ENCODE data around the gene LCN2.

DNA sequence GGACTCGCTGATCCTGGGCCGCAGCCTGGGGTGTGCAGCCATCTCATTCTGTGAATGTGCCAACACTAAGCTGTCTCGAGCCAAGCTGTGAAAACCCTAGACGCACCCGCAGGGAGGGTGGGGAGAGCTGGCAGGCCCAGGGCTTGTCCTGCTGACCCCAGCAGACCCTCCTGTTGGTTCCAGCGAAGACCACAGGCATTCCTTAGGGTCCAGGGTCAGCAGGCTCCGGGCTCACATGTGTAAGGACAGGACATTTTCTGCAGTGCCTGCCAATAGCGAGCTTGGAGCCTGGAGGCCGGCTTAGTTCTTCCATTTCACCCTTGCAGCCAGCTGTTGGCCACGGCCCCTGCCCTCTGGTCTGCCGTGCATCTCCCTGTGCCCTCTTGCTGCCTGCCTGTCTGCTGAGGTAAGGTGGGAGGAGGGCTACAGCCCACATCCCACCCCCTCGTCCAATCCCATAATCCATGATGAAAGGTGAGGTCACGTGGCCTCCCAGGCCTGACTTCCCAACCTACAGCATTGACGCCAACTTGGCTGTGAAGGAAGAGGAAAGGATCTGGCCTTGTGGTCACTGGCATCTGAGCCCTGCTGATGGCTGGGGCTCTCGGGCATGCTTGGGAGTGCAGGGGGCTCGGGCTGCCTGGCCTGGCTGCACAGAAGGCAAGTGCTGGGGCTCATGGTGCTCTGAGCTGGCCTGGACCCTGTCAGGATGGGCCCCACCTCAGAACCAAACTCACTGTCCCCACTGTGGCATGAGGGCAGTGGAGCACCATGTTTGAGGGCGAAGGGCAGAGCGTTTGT, 41.6 kb upstream of the LCN2 start:
- no peak for TF ChIP-seq ZNF274 (IDR thresholded peaks at IDR 0.05; ENCODE audit: low read depth, low read length)
- no peak for TF ChIP-seq SUZ12 (IDR thresholded peaks at IDR 0.05; ENCODE audit: extremely low read depth, insufficient read depth, insufficient read length)
- no peak for TF ChIP-seq YY1 (IDR thresholded peaks at IDR 0.05; ENCODE audit: insufficient read depth, insufficient read length)
